WERI-Rb-1 (cell line): Measurements from ENCODE around the gene HS3ST5.

Experiments
- DNase-seq: peaks from one replicate; pipeline ENCODE4 v3.0.0-alpha.2; 2020
- H3K27ac ChIP-seq: fragments of 250-450 bp; sonication (Bioruptor Pico); 2 replicates; pipeline ENCODE4 v1.5.1; 2020; ENCODE audit warnings: mild to moderate bottlenecking, moderate library complexity
- H3K27me3 ChIP-seq: fragments of 250-450 bp; sonication (Bioruptor Pico); 2 replicates; pipeline ENCODE4 v1.5.1; 2021; ENCODE audit warnings: mild to moderate bottlenecking, low read depth, moderate library complexity; ENCODE audit not compliant: insufficient read depth, severe bottlenecking
- H3K36me3 ChIP-seq: fragments of 250-450 bp; sonication (Bioruptor Pico); 2 replicates; pipeline ENCODE4 v1.5.1; 2020; ENCODE audit warnings: mild to moderate bottlenecking, moderate library complexity
- H3K4me3 ChIP-seq: 2 replicates; pipeline ENCODE4 v1.5.1; 2011; ENCODE audit warnings: low read depth, mild to moderate bottlenecking, control low read depth, low read length
- H3K9me3 ChIP-seq: fragments of 250-450 bp; sonication (Bioruptor Pico); 2 replicates; pipeline ENCODE4 v1.5.1; 2021; ENCODE audit warnings: mild to moderate bottlenecking, moderate library complexity; ENCODE audit not compliant: severe bottlenecking
- CTCF ChIP-seq: IDR thresholded peaks from 2 replicates; pipeline ENCODE4 v1.5.1; 2011; ENCODE audit warnings: low read depth, mild to moderate bottlenecking, control low read depth, inconsistent platforms, low read length

The HS3ST5 gene

GRCh38 chr6:114291428-114291827 lies 51.4 kb downstream of the HS3ST5 start:
- Histone ChIP-seq H3K27ac (no peak overlapping the region), H3K4me3 (no peak overlapping the region), H3K9me3 (no peaks in the 10 kb centered on the region), H3K27me3 (no peaks in the 10 kb centered on the region), H3K36me3 (no peaks in the 10 kb centered on the region)
- DNase-seq, result no peak
- TF ChIP-seq CTCF, result no peak

DNA sequence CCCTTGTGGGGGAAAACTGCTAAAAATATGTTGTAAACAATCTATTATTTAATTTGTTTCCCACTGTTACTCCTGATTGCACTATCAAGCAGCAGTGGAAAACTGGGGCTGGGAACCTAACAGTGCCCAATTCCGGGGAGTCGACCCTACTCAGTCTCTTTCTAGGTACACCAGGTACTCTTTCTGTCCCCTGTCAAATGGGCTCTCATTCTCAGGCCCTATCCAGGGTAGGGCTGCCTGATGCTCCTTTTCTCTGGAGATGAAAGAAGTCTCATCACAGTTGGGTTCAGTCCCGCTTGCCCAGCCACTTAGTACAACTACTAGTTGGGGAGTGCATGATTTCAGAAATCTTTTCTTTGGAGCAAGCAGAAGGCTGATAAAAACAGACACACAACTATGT lies 52.0 kb downstream of the HS3ST5 start:
- no peak for TF ChIP-seq CTCF
- no peaks in the 10 kb centered on the region for H3K9me3 ChIP-seq

DNA sequence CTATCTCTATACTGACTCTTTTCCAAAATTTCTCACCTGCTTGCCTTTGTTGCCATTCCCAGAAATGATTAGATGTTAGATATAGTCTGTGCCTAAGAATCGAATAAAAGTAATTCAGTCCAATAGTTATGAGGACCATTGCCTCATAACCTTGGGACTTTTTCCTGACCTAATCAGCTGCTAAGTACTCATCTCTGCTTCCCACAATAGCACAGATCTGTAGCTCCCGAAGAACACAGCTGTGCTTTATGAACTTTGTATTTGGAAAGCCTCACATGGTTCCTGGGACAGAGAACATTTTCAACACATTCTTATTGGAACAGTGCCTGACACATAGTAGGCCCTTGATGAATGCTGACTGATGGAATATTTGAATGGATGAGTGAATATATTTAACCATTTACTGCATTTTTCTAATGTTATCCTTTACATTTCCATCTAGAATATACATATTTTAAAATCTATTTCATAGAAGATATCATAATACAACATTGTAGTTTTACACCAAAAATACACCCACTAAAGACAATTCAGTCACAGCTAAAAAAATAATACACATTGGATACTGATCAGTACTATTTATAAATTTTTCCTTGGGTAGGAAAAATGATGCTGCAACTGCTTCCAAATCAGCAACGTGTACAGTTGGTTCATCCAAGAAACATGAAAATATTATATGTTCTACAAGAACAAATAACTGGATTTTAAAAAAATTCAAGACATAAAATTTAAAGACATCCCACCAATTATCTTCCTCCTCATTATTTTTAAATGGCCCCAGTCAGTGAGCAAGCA lies 53.9 kb downstream of the HS3ST5 start:
- DNase-seq, result no peak
- no peak for TF ChIP-seq CTCF
- no peaks in the 10 kb centered on the region for H3K9me3 ChIP-seq

More for the DNA sequence above, 52.0 kb downstream of the HS3ST5 start:
- no peaks in the 10 kb centered on the region for H3K36me3 ChIP-seq
- H3K27ac ChIP-seq, result no peak overlapping the region
- H3K4me3 ChIP-seq, result no peak overlapping the region
- H3K27me3 ChIP-seq, result no peaks in the 10 kb centered on the region
- no peak for DNase-seq

GRCh38 chr6:114287461-114287860 lies 55.4 kb downstream of the HS3ST5 start:
- Histone ChIP-seq H3K4me3 (no peak overlapping the region), H3K27ac (no peak overlapping the region), H3K9me3 (no peaks in the 10 kb centered on the region), H3K36me3 (no peaks in the 10 kb centered on the region), H3K27me3 (no peaks in the 10 kb centered on the region)
- no peak for DNase-seq
- TF ChIP-seq CTCF, result no peak

More for the DNA sequence above, 53.9 kb downstream of the HS3ST5 start:
- Histone ChIP-seq H3K27ac (no peak overlapping the region), H3K27me3 (no peaks in the 10 kb centered on the region), H3K4me3 (no peak overlapping the region), H3K36me3 (no peaks in the 10 kb centered on the region)

DNA sequence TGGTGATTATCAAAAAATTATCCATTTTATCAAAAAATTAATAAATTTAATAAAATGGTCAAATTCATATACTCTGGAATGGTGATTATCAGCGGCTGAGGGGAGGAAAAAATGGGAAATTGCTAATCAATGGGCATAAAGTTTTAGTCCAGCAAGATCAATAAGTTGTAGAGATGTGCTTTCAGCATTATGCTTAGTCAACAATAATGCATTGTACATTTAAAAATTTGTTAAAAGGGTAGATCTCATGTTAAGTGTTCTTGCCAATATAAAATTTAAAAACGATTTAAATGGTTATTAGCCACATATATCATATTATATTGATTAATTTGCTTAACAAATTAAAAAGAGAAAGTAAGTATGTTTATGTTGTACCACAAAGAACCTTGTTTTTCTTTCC lies 56.6 kb downstream of the HS3ST5 start:
- H3K27me3 ChIP-seq, result no peaks in the 10 kb centered on the region
- H3K4me3 ChIP-seq, result no peak overlapping the region
- DNase-seq, result no peak
- TF ChIP-seq CTCF, result no peak
- H3K9me3 ChIP-seq, result no peaks in the 10 kb centered on the region
- no peaks in the 10 kb centered on the region for H3K36me3 ChIP-seq
- H3K27ac ChIP-seq, result no peak overlapping the region

GRCh38 chr6:114284281-114284680 lies 58.5 kb downstream of the HS3ST5 start:
- no peak for DNase-seq
- no peaks in the 10 kb centered on the region for H3K27me3 ChIP-seq
- H3K9me3 ChIP-seq, result no peaks in the 10 kb centered on the region
- TF ChIP-seq CTCF, result no peak
- no peaks in the 10 kb centered on the region for H3K36me3 ChIP-seq
- H3K27ac ChIP-seq, result no peak overlapping the region
- H3K4me3 ChIP-seq, result no peak overlapping the region
